ENCODE measurements around the gene SLC6A16.
"Not testable (repeated sequence)": the region's sequence is repeated elsewhere in the genome, so short reads cannot be mapped to it uniquely, and the experiment has no call there.

DNA sequence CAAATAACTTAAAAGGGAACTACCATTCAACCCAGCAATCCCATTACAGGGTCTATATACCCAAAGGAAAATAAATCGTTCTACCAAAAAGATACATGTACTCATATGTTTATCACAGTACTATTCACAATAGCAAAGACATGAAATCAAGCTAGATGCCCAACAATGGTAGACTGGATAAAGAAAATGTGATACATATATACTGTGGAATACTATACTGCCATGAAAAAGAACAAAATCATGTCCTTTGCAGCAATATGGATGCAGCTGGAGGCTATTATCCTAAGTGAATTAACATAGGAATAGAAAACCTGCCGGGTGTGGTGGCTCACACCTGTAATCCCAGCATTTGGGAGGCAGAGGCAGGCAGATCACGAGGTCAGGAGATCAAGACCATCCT, 26.3 kb downstream of the SLC6A16 start:
- not testable (repeated sequence) for TF ChIP-seq POLR2A (IDR thresholded peaks at IDR 0.05; ENCODE audit: borderline replicate concordance, extremely low read depth, insufficient read depth, insufficient read length); FOSL1 (IDR thresholded peaks at IDR 0.05; ENCODE audit: low read depth)

All from HCT116 (cell line).